HepG2 (cell line): ENCODE results near the gene DIRAS1.

ENCODE experiments used
- ELF3 ChIP-seq: IDR thresholded peaks from 2 replicates; pipeline ENCODE4 v1.6.1; 2016; ENCODE audit warnings: missing genetic modification reagents, missing compliant biosample characterization
- GABPA ChIP-seq, 2 experiments: IDR thresholded peaks; 2 replicates each; pipeline ENCODE4 v1.6.1; 2011 to 2016; ENCODE audit warnings: low read depth in 2 of 2, low read length in 1 of 2, missing biosample characterization in 1 of 2, missing genetic modification characterization in 1 of 2
- NCOA5 ChIP-seq: sonication (generic); formaldehyde crosslinking; IDR thresholded peaks from 2 replicates; pipeline ENCODE4 v1.4.0; 2020; ENCODE audit warnings: missing genetic modification reagents
- NR2C2 ChIP-seq: sonication (generic); formaldehyde crosslinking; IDR thresholded peaks from 2 replicates; pipeline ENCODE4 v1.4.0; 2020; ENCODE audit warnings: missing genetic modification reagents, mild to moderate bottlenecking, moderate library complexity, borderline replicate concordance
- SP1 ChIP-seq, 2 experiments: fragments of 450-650 bp in 1 of 2; sonication (generic) in 1 of 2; formaldehyde crosslinking in 1 of 2; IDR thresholded peaks; 2 replicates each; pipeline versions ENCODE4 v1.4.0 to v1.6.1; 2016 to 2020; ENCODE audit warnings: missing genetic modification reagents in 1 of 2
- ZNF83 ChIP-seq: sonication (generic); formaldehyde crosslinking; IDR thresholded peaks from 2 replicates; pipeline ENCODE4 v1.4.0; 2020; ENCODE audit warnings: missing genetic modification reagents, mild to moderate bottlenecking, borderline replicate concordance
- ZSCAN31 ChIP-seq: sonication (generic); formaldehyde crosslinking; IDR thresholded peaks from 2 replicates; pipeline ENCODE4 v1.5.0; 2020; ENCODE audit warnings: low read depth, mild to moderate bottlenecking, missing genetic modification reagents
- TF ChIP-seq, protein P1 (sequence below): sonication (generic); formaldehyde crosslinking; IDR thresholded peaks from 2 replicates; pipeline ENCODE4 v1.4.0; 2020; ENCODE audit warnings: missing genetic modification reagents
- TF ChIP-seq, protein P2 (sequence below): sonication (generic); formaldehyde crosslinking; IDR thresholded peaks from 2 replicates; pipeline ENCODE4 v1.5.0; 2020; ENCODE audit warnings: mild to moderate bottlenecking, missing genetic modification reagents, moderate library complexity
- TF ChIP-seq, protein P3 (sequence below): sonication (generic); formaldehyde crosslinking; IDR thresholded peaks from 2 replicates; pipeline ENCODE4 v1.5.1; 2020; ENCODE audit warnings: mild to moderate bottlenecking, missing genetic modification reagents

DNA sequence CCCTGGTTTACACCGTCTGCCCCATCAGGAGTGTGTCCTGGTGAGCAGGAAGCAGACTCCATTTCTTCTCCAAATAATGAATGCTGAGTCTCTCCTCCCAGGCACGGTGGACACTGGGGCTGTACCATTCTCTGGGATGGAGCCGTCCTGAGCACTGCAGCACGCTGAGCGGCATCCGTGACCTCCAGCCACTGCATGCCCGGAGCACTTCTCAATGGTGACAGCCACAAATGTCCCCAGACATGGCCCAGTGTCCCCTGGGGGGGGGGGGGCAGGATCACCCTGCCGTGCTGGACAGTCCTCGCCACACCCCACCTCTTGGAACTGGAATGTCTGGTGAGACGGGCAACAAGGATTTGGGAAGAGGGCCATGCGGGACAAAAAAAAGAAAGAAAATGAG, 56.1 kb downstream of the DIRAS1 start:
- no peak for TF ChIP-seq NCOA5 (CRISPR knock-in tag)
- no peak for TF ChIP-seq SP1 (IDR thresholded peaks at IDR 0.05)
- no peak for TF ChIP-seq SP1 (CRISPR knock-in tag; IDR thresholded peaks at IDR 0.05)
- TF ChIP-seq, protein P1, sequence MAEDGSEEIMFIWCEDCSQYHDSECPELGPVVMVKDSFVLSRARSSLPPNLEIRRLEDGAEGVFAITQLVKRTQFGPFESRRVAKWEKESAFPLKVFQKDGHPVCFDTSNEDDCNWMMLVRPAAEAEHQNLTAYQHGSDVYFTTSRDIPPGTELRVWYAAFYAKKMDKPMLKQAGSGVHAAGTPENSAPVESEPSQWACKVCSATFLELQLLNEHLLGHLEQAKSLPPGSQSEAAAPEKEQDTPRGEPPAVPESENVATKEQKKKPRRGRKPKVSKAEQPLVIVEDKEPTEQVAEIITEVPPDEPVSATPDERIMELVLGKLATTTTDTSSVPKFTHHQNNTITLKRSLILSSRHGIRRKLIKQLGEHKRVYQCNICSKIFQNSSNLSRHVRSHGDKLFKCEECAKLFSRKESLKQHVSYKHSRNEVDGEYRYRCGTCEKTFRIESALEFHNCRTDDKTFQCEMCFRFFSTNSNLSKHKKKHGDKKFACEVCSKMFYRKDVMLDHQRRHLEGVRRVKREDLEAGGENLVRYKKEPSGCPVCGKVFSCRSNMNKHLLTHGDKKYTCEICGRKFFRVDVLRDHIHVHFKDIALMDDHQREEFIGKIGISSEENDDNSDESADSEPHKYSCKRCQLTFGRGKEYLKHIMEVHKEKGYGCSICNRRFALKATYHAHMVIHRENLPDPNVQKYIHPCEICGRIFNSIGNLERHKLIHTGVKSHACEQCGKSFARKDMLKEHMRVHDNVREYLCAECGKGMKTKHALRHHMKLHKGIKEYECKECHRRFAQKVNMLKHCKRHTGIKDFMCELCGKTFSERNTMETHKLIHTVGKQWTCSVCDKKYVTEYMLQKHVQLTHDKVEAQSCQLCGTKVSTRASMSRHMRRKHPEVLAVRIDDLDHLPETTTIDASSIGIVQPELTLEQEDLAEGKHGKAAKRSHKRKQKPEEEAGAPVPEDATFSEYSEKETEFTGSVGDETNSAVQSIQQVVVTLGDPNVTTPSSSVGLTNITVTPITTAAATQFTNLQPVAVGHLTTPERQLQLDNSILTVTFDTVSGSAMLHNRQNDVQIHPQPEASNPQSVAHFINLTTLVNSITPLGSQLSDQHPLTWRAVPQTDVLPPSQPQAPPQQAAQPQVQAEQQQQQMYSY (CRISPR knock-in tag), result no peak
- TF ChIP-seq, protein P2, sequence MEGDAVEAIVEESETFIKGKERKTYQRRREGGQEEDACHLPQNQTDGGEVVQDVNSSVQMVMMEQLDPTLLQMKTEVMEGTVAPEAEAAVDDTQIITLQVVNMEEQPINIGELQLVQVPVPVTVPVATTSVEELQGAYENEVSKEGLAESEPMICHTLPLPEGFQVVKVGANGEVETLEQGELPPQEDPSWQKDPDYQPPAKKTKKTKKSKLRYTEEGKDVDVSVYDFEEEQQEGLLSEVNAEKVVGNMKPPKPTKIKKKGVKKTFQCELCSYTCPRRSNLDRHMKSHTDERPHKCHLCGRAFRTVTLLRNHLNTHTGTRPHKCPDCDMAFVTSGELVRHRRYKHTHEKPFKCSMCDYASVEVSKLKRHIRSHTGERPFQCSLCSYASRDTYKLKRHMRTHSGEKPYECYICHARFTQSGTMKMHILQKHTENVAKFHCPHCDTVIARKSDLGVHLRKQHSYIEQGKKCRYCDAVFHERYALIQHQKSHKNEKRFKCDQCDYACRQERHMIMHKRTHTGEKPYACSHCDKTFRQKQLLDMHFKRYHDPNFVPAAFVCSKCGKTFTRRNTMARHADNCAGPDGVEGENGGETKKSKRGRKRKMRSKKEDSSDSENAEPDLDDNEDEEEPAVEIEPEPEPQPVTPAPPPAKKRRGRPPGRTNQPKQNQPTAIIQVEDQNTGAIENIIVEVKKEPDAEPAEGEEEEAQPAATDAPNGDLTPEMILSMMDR (CRISPR knock-in tag), result no peak
- TF ChIP-seq GABPA (IDR thresholded peaks at IDR 0.05; ENCODE audit: low read depth, low read length), result no peak
- no peak for TF ChIP-seq GABPA (CRISPR knock-in tag; IDR thresholded peaks at IDR 0.05; ENCODE audit: low read depth)
- TF ChIP-seq, protein P3, sequence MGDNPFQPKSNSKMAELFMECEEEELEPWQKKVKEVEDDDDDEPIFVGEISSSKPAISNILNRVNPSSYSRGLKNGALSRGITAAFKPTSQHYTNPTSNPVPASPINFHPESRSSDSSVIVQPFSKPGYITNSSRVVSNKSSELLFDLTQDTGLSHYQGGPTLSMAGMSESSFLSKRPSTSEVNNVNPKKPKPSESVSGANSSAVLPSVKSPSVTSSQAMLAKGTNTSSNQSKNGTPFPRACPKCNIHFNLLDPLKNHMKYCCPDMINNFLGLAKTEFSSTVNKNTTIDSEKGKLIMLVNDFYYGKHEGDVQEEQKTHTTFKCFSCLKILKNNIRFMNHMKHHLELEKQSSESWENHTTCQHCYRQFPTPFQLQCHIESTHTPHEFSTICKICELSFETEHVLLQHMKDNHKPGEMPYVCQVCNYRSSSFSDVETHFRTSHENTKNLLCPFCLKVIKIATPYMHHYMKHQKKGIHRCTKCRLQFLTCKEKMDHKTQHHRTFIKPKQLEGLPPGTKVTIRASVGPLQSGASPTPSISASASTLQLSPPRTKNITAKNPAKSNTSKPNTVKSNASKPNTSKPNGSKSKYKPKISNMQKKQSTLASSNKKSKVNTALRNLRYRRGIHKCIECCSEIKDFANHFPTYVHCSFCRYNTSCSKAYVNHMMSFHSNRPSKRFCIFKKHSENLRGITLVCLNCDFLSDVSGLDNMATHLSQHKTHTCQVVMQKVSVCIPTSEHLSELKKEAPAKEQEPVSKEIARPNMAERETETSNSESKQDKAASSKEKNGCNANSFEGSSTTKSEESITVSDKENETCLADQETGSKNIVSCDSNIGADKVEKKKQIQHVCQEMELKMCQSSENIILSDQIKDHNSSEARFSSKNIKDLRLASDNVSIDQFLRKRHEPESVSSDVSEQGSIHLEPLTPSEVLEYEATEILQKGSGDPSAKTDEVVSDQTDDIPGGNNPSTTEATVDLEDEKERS (CRISPR knock-in tag), result no peak
- TF ChIP-seq NR2C2, result no peak
- no peak for TF ChIP-seq ELF3 (CRISPR knock-in tag)
- no peak for TF ChIP-seq ZNF83 (CRISPR knock-in tag)
- no peak for TF ChIP-seq ZSCAN31 (CRISPR knock-in tag)
